Large intestine (tissue), 3 donors: ENCODE data around the gene GPR150. TPM values are rescaled to one million over a fixed set of nuclear protein-coding genes. Genes with fewer than 3 reads are reported as not detected.
"Not testable (repeated sequence)": the region's sequence is repeated elsewhere in the genome, so short reads cannot be mapped to it uniquely, and the experiment has no call there.

Experiments
- DNase-seq, 2 donors: peaks; one replicate each; pipeline versions ENCODE4 v3.0.0 to v3.0.0-alpha.2; 2013
- H3K27ac ChIP-seq: one replicate; pipeline ENCODE4 v1.5.1; 2013; ENCODE audit warnings: low read length
- H3K27me3 ChIP-seq: 2 replicates; pipeline ENCODE4 v1.6.1; 2013; ENCODE audit warnings: low read length; ENCODE audit not compliant: control insufficient read depth, insufficient read depth
- H3K36me3 ChIP-seq: 2 replicates; pipeline ENCODE4 v1.6.1; 2013; ENCODE audit warnings: low read length; ENCODE audit not compliant: control insufficient read depth, insufficient read depth
- H3K4me1 ChIP-seq: one replicate; pipeline ENCODE4 v1.6.1; 2013; ENCODE audit warnings: low read length; ENCODE audit not compliant: control insufficient read depth, insufficient read depth
- H3K4me3 ChIP-seq: one replicate; pipeline ENCODE4 v1.5.1; 2013; ENCODE audit warnings: low read length
- H3K9me3 ChIP-seq: one replicate; pipeline ENCODE4 v1.6.1; 2013; ENCODE audit warnings: mild to moderate bottlenecking, low read depth, low read length, moderate library complexity; ENCODE audit not compliant: control insufficient read depth
- WGBS: methylation state at CpG from one replicate; pipeline ENCODE4 v1.1.5; 2013; ENCODE audit warnings: low lambda C conversion rate; ENCODE audit not compliant: insufficient coverage; 5-methylcytosine and 5-hydroxymethylcytosine counted together
- polyA plus RNA-seq: library from polyadenylated mRNA; unstranded; fragments of 120-200 nt; gene quantifications from one replicate; pipeline ENCODE4 v1.2.1, GENCODE V29; 2013

The GPR150 gene
- polyA plus RNA-seq, 1 donor: 0.90 TPM

DNA sequence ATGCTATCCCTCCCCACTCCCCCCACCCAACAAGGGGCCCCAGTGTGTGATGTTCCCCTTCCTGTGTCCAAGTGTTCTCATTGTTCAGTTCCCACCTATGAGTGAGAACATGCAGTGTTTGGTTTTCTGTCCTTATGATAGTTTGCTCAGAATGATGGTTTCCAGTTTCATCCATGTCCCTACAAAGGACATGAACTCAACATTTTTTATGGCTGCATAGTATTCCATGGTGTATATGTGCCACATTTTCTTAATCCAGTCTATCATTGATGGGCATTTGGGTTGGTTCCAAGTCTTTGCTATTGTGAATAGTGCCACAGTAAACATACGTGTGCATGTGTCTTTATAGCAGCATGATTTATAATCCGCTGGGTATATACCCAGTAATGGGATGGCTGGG is 13.1 kb downstream of the GPR150 start:
- H3K27me3 ChIP-seq, H3K36me3 ChIP-seq, H3K4me3 ChIP-seq, H3K9me3 ChIP-seq, DNase-seq: not testable (repeated sequence)
- Histone ChIP-seq H3K4me1 (peaks cover 27% of the 10 kb centered on the region), H3K27ac (peak overlapping the region; percentile 88)
- WGBS: no CpG with 5 or more reads among the region's 2 CpGs

DNA sequence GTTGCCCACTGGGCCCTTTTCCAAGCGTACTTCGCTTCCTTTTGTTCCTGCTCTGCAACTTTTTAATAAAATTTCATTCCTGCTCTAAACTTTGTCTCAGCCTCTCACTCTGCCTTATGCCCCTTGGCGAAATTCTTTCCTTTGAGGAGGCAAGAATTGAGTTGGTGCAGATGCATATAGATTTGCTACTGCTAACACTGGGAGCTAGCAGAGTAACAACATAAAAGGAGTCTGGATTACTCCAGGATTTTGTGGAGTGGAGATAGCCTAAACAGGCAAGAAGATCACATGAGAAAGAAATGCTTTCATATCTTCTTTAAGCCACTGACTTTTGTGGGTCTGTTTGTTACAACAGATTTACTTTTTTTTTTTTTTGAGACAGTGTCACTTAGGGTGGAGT is 13.8 kb downstream of the GPR150 start:
- H3K36me3 ChIP-seq: no peaks in the 10 kb centered on the region
- peaks cover 19% of the 10 kb centered on the region for H3K4me1 ChIP-seq
- H3K27me3 ChIP-seq: no peaks in the 10 kb centered on the region
- WGBS: 94% methylated on average over 2 of the region's 3 CpGs
- no peak for DNase-seq
- H3K27ac ChIP-seq: no peak overlapping the region
- H3K4me3 ChIP-seq: no peak overlapping the region
- no peaks in the 10 kb centered on the region for H3K9me3 ChIP-seq

DNA sequence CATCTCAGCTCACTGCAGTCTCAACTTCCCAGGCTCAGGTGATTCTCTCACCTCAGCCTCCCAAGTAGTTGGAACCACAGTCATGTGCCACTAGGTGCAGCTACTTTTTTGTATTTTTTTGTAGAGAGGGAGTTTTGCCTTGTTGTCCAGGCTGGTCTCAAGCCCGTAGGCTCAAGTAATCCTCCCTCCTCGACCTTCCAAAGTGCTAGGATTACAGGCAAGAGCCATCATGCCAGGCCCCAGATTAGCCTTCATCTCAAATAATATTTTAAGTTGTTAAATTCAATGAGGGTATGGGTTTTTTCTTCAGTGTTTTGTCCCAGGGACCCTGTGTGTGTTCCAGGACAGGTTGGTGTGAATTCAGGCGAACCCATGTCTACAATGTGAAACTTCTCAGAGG is 14.2 kb downstream of the GPR150 start:
- Histone ChIP-seq H3K9me3 (no peaks in the 10 kb centered on the region), H3K27me3 (no peaks in the 10 kb centered on the region), H3K27ac (no peak overlapping the region), H3K36me3 (no peaks in the 10 kb centered on the region), H3K4me1 (peaks cover 15% of the 10 kb centered on the region), H3K4me3 (no peak overlapping the region)
- no peak for DNase-seq
- no CpG with 5 or more reads among the region's 3 CpGs for WGBS

DNA sequence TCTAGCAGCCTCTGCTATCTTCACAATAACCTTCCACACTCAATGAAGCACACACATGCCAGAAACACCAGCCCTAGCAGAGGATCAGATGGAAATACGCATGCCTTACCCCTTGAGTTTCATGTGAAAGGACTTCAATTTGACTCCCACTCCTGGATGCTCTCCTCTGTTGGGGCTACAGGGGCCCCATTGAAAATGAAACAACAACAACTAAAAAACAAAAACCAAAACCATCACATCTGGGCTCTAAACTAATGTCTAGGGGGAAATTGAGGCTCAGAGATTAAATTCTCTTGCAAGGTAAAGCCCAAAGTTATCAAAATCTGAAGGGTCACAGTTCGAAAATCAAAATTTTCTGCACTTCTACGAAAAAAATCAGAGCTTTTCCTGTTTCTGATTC is 18.7 kb downstream of the GPR150 start:
- WGBS: no CpG with 5 or more reads among the region's 3 CpGs
- Histone ChIP-seq H3K4me3 (no peak overlapping the region), H3K36me3 (no peaks in the 10 kb centered on the region), H3K9me3 (no peaks in the 10 kb centered on the region), H3K27ac (no peak overlapping the region), H3K4me1 (peaks cover 22% of the 10 kb centered on the region), H3K27me3 (no peaks in the 10 kb centered on the region)
- DNase-seq: no peak

DNA sequence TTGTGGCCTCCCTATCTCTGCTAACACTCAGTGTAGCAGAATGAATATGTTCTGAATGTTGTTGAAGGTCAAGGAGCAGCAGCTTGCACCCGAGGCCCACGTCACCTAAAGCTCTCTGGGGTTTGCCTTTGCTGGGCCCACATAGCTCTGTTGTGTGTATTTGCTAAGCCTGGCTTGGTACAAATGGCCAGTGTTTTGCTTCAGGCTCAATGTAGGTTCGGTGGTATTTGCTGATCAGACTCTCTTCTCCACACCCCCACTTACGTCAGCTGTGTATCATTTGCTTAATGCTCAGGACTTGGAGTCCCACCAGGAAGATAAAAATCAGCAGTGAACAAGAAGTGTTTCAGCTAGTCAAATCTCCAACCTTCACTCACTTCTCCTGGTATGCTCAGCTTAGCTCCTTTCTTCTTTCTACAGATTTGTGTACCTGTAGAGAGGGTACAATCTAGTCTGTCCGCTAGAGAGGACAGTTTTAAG is 21.9 kb downstream of the GPR150 start:
- DNase-seq: peak in 1 of 2 donors; percentile 78
- no peaks in the 10 kb centered on the region for H3K36me3 ChIP-seq
- H3K27me3 ChIP-seq: no peaks in the 10 kb centered on the region
- WGBS: no CpG with 5 or more reads among the region's 5 CpGs
- no peak overlapping the region for H3K4me3 ChIP-seq
- peak overlapping the region; percentile 79 for H3K27ac ChIP-seq
- peaks cover 3% of the 10 kb centered on the region for H3K9me3 ChIP-seq
- H3K4me1 ChIP-seq: peaks cover 22% of the 10 kb centered on the region

DNA sequence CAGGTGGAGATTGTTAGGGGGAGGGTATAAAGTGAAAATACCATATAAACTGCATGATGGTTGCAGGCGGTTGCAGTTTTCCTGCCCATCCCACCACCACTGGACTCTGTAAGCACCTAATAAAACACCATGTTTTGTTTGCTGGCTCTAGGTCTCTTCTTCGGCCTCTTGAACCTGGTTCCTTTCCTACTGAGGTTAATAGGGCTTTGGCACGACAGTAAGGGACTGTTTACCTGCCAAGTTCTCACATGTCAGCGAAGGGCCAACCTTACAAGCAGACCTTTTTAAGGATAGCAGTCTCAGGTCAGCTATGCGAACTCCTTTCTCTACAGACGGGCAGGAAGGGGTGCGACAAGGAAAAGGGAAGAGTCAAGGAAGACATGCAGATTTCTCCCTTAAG is 23.3 kb downstream of the GPR150 start:
- no peak for DNase-seq
- WGBS: 100% methylated on average over 2 of the region's 7 CpGs
- Histone ChIP-seq H3K4me1 (peaks cover 27% of the 10 kb centered on the region), H3K9me3 (peaks cover 3% of the 10 kb centered on the region), H3K36me3 (no peaks in the 10 kb centered on the region), H3K4me3 (no peak overlapping the region), H3K27ac (no peak overlapping the region), H3K27me3 (no peaks in the 10 kb centered on the region)

DNA sequence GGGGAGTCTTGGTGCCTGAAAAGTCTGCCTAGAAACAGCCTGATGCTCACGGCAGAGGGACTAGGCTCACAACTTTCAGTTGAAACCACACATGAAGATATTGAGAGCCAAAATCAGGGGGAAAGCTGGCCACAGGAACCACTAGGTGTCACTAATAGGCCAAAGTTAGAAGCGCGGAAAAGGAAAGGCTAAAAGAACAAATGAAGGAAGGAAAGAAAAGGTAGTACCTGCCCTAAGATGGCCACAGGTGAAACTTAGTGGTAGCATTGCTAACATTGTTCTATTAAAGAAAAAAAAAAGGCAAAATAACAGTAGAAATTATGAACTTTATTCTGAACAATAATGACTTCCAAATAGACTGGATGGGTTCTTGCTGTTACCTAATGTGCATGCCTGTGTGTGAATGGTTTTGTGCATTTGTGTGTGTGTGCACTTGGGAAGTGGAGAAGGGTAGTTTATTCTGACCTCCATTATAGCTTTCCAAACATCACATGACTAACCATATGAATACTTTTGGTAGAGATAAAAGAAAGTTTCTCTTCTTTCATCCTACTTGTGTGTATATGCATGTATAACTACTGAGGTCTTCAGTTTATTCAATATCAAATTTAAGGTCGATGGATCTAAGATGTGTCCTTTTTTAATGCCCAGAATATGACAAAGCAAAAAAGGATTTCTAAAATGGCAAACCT is 24.6 kb downstream of the GPR150 start:
- no peaks in the 10 kb centered on the region for H3K27me3 ChIP-seq
- peak in 1 of 2 donors; percentile 62 for DNase-seq
- H3K36me3 ChIP-seq: no peaks in the 10 kb centered on the region
- peaks cover 3% of the 10 kb centered on the region for H3K9me3 ChIP-seq
- no peak overlapping the region for H3K4me3 ChIP-seq
- H3K27ac ChIP-seq: no peak overlapping the region
- WGBS: 8% methylated on average over 2 of the region's 4 CpGs
- peaks cover 27% of the 10 kb centered on the region for H3K4me1 ChIP-seq

DNA sequence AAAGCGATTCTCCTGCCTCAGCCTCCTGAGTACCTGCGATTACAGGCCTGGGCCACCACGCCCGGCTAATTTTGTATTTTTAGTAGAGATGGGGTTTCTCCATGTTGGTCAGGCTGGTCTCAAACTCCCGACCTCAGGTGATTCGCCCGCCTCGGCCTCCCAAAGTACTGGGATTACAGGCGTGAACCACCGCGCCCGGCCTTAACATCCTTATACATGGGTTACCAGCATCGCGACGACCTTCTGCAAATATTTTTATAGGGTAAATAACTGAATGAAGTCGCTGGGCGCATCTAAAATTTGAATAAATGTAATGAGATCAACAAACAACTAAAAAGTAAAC is 26.3 kb downstream of the GPR150 start:
- H3K36me3 ChIP-seq, H3K9me3 ChIP-seq, H3K27me3 ChIP-seq, DNase-seq: not testable (repeated sequence)
- Histone ChIP-seq H3K4me1 (peaks cover 21% of the 10 kb centered on the region), H3K4me3 (peak overlapping the region; percentile 58), H3K27ac (peak overlapping the region; percentile 84)
- no CpG with 5 or more reads among the region's 17 CpGs for WGBS

DNA sequence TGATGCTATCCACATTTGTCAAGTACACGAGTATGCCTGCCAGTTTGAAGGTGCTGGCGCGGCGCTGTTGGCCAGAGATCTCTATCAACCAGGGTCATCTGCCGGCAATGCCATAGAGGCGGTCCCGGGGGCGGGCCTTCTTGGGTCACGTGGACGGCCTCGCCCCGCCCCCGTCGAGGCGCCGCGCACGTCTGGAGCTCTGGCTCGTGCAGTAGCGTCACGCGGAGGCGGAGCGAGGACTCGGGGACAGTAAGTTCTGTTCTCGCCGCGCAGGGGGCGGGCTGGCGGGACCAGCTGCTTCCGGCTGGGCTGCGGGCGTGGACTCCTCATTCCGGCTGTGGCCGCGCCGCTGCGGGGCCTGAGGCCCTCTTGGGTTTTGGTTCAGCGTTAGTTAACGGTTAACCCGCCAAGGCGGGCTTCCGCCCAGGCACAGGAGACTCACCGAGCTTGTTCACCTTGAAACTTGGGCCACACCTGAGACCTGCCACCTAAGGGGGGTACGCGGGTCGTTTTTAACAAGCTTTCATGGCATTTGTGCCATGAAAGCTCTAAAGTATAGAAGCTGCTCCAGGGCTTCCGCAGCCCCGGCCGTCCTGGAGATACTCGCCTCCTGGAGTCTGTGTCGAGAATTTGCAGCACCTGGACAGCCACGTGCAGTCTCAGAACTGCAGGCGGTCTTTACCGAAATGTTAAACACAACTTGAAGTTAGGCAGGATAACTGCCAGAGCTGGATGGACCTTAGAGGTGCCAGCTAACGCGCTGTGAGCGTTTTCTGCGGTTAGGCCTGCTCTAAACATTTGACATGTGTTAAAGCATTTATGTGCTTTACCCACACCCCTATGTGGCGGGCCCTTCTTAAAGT is 26.9 kb downstream of the GPR150 start, which contains the start of gene RFESD:
TSS of gene RFESD (plus strand) at position 209 of the 863 bp plus-strand sequence. CDS start 5,495 bp downstream, outside the sequence.
- peaks cover 15% of the 10 kb centered on the region for H3K4me1 ChIP-seq
- DNase-seq: peak; percentile 99
- no CpG with 5 or more reads among the region's 60 CpGs for WGBS
- H3K27ac ChIP-seq: peak within 1 kb of the TSS; percentile 84
- H3K9me3 ChIP-seq: peaks cover 3% of the 10 kb centered on the region
- no peaks in the 10 kb centered on the region for H3K27me3 ChIP-seq
- H3K4me3 ChIP-seq: peak within 1 kb of the TSS; percentile 58
- H3K36me3 ChIP-seq: no peaks in the 10 kb centered on the region

DNA sequence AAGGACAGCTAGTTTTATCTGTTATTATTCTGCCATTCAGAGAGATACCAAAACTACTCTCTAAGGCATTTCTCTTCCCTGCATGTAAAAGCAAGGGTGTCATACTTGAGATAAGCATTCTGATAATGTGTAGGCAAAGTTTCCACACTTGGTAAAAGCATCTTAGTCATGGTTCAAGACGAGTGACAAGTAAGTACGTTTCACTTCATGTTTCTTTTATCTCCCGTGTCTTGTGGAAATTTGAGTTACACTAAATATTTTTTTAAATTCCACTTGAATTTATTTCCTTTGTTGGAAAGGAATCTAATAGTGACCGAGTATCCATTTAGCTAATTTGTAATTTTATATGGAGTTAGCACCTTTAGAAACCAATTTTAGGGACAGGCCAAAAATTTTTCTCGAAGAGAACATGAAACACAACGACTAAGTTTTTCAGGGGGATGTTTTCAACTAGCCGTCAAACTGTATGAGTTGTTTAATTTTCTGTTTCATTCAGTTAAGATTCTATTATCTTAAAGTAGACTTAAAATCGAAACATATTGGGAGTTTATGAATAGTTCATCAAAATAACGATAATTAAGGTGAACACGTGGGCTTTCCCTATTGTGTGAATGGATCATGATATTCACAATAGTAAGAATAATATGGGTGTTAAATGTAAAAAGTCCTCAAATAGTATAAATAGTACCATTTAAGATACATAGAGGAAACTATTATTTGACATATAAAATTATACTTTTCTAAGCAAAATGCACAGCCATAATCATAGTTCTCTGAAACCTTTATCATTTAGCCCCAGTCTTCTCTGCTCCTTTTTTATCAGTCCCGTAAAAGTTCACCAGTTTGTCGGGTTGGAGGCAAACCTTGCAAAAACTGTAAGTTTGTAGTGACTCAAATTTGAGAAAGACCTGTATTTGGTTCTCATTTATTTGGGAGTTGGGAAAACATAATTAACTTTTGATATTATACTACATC is 28.3 kb downstream of the GPR150 start:
- Histone ChIP-seq H3K36me3 (no peaks in the 10 kb centered on the region), H3K27me3 (no peaks in the 10 kb centered on the region), H3K27ac (peak overlapping the region; percentile 84), H3K4me3 (no peak overlapping the region), H3K9me3 (peaks cover 3% of the 10 kb centered on the region), H3K4me1 (peaks cover 6% of the 10 kb centered on the region)
- no peak for DNase-seq
- WGBS: 88% methylated on average over 7 of the region's 12 CpGs
